HEK293 (cell line): ENCODE measurements around the gene GNAZ.

Experiments used
- CTCF ChIA-PET: fragments of 350-600 bp; formaldehyde crosslinking; extraction: SDS; loops from one replicate; lab custom pipeline; 2021; ENCODE audit warnings: antibody characterized with exemption; lab: Yijun Ruan, JAX
- POLR2A ChIA-PET: fragments of 300-600 bp; formaldehyde crosslinking; extraction: SDS; loops from one replicate; lab custom pipeline; 2020; ENCODE audit warnings: antibody characterized with exemption, inconsistent platforms; lab: Yijun Ruan, JAX
- H3K27ac ChIP-seq: fragments of 200-500 bp; sonication (Bioruptor generic); 2 replicates; pipeline ENCODE4 v1.5.1; 2014; ENCODE audit warnings: low read depth, low read length, control low read depth, inconsistent platforms; ENCODE audit errors: extremely low read depth
- H3K36me3 ChIP-seq, 2 experiments: fragments of 200-500 bp in 1 of 2; sonication (Bioruptor generic) in 1 of 2; 1 replicate in 1 of 2; 2 replicates in 1 of 2; pipeline ENCODE4 v1.5.1; 2014 to 2017; ENCODE audit warnings: inconsistent platforms in 2 of 2, low read length in 2 of 2; ENCODE audit not compliant: control insufficient read depth in 2 of 2, insufficient read depth in 1 of 2
- H3K4me1 ChIP-seq: fragments of 200-500 bp; sonication (Bioruptor generic); 2 replicates; pipeline ENCODE4 v1.5.1; 2014; ENCODE audit warnings: mild to moderate bottlenecking, low read length, inconsistent platforms; ENCODE audit not compliant: control insufficient read depth, insufficient read depth
- H3K4me3 ChIP-seq: 2 replicates; pipeline ENCODE4 v1.5.1; 2011; ENCODE audit warnings: low read depth, mild to moderate bottlenecking, control low read depth, low read length, moderate library complexity
- H3K9me3 ChIP-seq: fragments of 200-500 bp; sonication (Bioruptor generic); 2 replicates; pipeline ENCODE4 v1.5.1; 2014; ENCODE audit warnings: low read depth, low read length, inconsistent platforms; ENCODE audit not compliant: control insufficient read depth, insufficient read depth
- ATF2 ChIP-seq: fragments of 450-650 bp; formaldehyde crosslinking; IDR thresholded peaks from 2 replicates; pipeline ENCODE4 v1.5.1; 2016; ENCODE audit warnings: missing biosample characterization, missing genetic modification characterization, low read depth
- PBX3 ChIP-seq: sonication (generic); formaldehyde crosslinking; IDR thresholded peaks from 2 replicates; pipeline ENCODE4 v1.8.1; 2022; ENCODE audit warnings: mild to moderate bottlenecking, moderate library complexity, missing genetic modification reagents
- PRDM4 ChIP-seq: fragments of 450-650 bp; formaldehyde crosslinking; IDR thresholded peaks from 2 replicates; pipeline ENCODE4 v1.5.1; 2017; ENCODE audit warnings: missing biosample characterization, missing genetic modification characterization
- SALL2 ChIP-seq: fragments of 450-650 bp; formaldehyde crosslinking; IDR thresholded peaks from 2 replicates; pipeline ENCODE4 v1.5.0; 2017; ENCODE audit warnings: missing biosample characterization, mild to moderate bottlenecking, missing genetic modification characterization, borderline replicate concordance
- ZBTB10 ChIP-seq: fragments of 450-650 bp; formaldehyde crosslinking; IDR thresholded peaks from 2 replicates; pipeline ENCODE4 v1.5.1; 2016; ENCODE audit warnings: missing biosample characterization, missing genetic modification characterization
- ZFHX2 ChIP-seq: fragments of 450-650 bp; formaldehyde crosslinking; conservative IDR thresholded peaks from 2 replicates; pipeline ENCODE4 v1.5.1; 2016; ENCODE audit warnings: missing biosample characterization, missing genetic modification characterization
- ZNF202 ChIP-seq: fragments of 450-650 bp; formaldehyde crosslinking; IDR thresholded peaks from 2 replicates; pipeline ENCODE4 v1.5.1; 2016; ENCODE audit warnings: missing biosample characterization, missing genetic modification characterization, borderline replicate concordance
- ZNF341 ChIP-seq: fragments of 450-650 bp; formaldehyde crosslinking; IDR thresholded peaks from 2 replicates; pipeline ENCODE4; 2016; ENCODE audit warnings: low read depth, missing biosample characterization, missing genetic modification characterization
- ZNF37A ChIP-seq: fragments of 450-650 bp; IDR thresholded peaks from 2 replicates; pipeline ENCODE4 v1.5.1; 2018; ENCODE audit warnings: missing biosample characterization, missing genetic modification characterization
- ZNF416 ChIP-seq: fragments of 450-650 bp; formaldehyde crosslinking; IDR thresholded peaks from 2 replicates; pipeline ENCODE4 v1.5.1; 2016; ENCODE audit warnings: missing biosample characterization, missing genetic modification characterization
- ZNF48 ChIP-seq: fragments of 450-650 bp; formaldehyde crosslinking; IDR thresholded peaks from 2 replicates; pipeline ENCODE4 v1.5.1; 2016; ENCODE audit warnings: missing biosample characterization, missing genetic modification characterization
- ZNF585B ChIP-seq: fragments of 450-650 bp; formaldehyde crosslinking; IDR thresholded peaks from 2 replicates; pipeline ENCODE4 v1.5.1; 2016; ENCODE audit warnings: missing biosample characterization, missing genetic modification characterization
- ZNF600 ChIP-seq: fragments of 450-650 bp; formaldehyde crosslinking; IDR thresholded peaks from 2 replicates; pipeline ENCODE4 v1.5.1; 2016; ENCODE audit warnings: missing biosample characterization, missing genetic modification characterization
- ZNF677 ChIP-seq: fragments of 450-650 bp; IDR thresholded peaks from 2 replicates; pipeline ENCODE4 v1.5.0; 2018; ENCODE audit warnings: missing biosample characterization, mild to moderate bottlenecking, missing genetic modification characterization, moderate library complexity
- ZNF843 ChIP-seq: fragments of 450-650 bp; formaldehyde crosslinking; IDR thresholded peaks from 2 replicates; pipeline ENCODE4 v1.5.1; 2016; ENCODE audit warnings: missing biosample characterization, missing genetic modification characterization
- ZSCAN30 ChIP-seq: fragments of 450-650 bp; IDR thresholded peaks from 2 replicates; pipeline ENCODE4 v1.5.1; 2018; ENCODE audit warnings: missing biosample characterization, mild to moderate bottlenecking, missing genetic modification characterization, moderate library complexity
- ZXDB ChIP-seq: fragments of 450-650 bp; formaldehyde crosslinking; IDR thresholded peaks from 2 replicates; pipeline ENCODE4 v1.5.1; 2016; ENCODE audit warnings: missing biosample characterization, missing genetic modification characterization

The GNAZ gene

GRCh38 chr22:23055449-23056179 is 14.7 kb upstream of the GNAZ start (continued):
- TF ChIP-seq ZNF677 (no peak), ZSCAN30 (no peak), ZNF585B (tag by site-specific recombination) (no peak), ZNF416 (tag by site-specific recombination) (no peak), ZNF341 (no peak), PBX3 (no peak), ZNF37A (tag by site-specific recombination) (no peak)

- ChIA-PET CTCF (interaction anchor here (1.6 kb wide), 1 partner anchor 98 kb away, joined by 4 read pairs; no protein-coding TSS in a partner anchor), POLR2A (no interaction called here)
- no peaks in the 10 kb centered on the region for H3K9me3 ChIP-seq
- no peak overlapping the region for H3K27ac ChIP-seq
- no peak overlapping the region for H3K4me3 ChIP-seq
- TF ChIP-seq ZBTB10: no peak
- no peak for TF ChIP-seq ATF2 (tag by site-specific recombination)
- no peak for TF ChIP-seq ZNF600
- TF ChIP-seq SALL2 (tag by site-specific recombination): no peak
- no peaks in the 10 kb centered on the region for H3K4me1 ChIP-seq
- no peaks in the 10 kb centered on the region for H3K36me3 ChIP-seq
Observed at GRCh38 chr22:23057331-23057730, 13.0 kb upstream of the GNAZ start.

- Histone ChIP-seq H3K27ac (no peak overlapping the region), H3K4me3 (no peak overlapping the region), H3K9me3 (no peaks in the 10 kb centered on the region), H3K4me1 (no peaks in the 10 kb centered on the region), H3K36me3 (no peaks in the 10 kb centered on the region)
- ChIA-PET CTCF (no interaction called here), POLR2A (no interaction called here)
- TF ChIP-seq ZNF677 (no peak), ZXDB (tag by site-specific recombination) (no peak), ZNF202 (tag by site-specific recombination) (no peak), ZFHX2 (tag by site-specific recombination) (no peak), ZNF843 (no peak), ZNF48 (no peak), PRDM4 (tag by site-specific recombination) (no peak)
Observed at GRCh38 chr22:23058063-23058462, 12.3 kb upstream of the GNAZ start.
